ENCODE data around the gene TMEM42. TPM values are rescaled to one million over a fixed set of nuclear protein-coding genes. Genes with fewer than 3 reads are reported as not detected.

The TMEM42 gene
- total and polyA plus RNA-seq, 9 of the 15 experiments (the other 6 are each of a cell fraction or from before 2014, with no cell fraction given): 0.53 to 1.6 (median 0.98) TPM

DNA sequence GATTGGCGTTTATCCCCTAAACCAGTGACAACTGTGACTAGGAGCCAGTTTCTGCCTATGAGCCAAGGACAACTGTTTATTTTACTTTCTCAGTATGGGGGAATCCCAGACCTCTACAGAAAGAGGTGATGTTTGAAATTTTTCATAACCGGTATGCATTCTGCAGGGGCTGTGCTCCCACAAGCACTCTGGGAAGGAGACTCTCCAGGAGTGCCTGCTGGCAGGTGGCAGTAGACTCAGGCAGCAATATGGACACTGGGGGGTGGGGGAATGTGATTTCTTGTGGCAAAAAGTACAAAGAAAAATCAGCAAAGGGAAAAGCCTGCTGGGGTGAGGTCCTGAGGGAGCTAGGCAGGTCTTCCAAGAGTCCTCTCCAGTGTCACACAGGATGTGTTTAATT is 18.6 kb downstream of the TMEM42 start:
- Histone ChIP-seq H3K9me3 (replicated peaks; ENCODE audit: control insufficient read depth, insufficient read depth, low read depth, low read length) (no peaks in the 10 kb centered on the region), H3K9ac (ENCODE audit: insufficient read depth in 1 of 2, low read depth in 2 of 2, low read length in 2 of 2) (no peak overlapping the region), H3K4me1 (replicated peaks in 1 of 2; ENCODE audit: control insufficient read depth in 2 of 2, insufficient read depth in 2 of 2, low read length in 2 of 2) (no peaks in the 10 kb centered on the region), H2AFZ (ENCODE audit: low read depth, low read length) (no peak overlapping the region), H3K4me2 (ENCODE audit: insufficient read depth, low read length) (no peak overlapping the region), H3K79me2 (ENCODE audit: control insufficient read depth, insufficient read depth, low read length) (no peaks in the 10 kb centered on the region), H3K9me1 (ENCODE audit: control insufficient read depth, insufficient read depth, low read length) (no peaks in the 10 kb centered on the region), H4K20me1 (replicated peaks; ENCODE audit: control insufficient read depth, insufficient read depth, low read length) (0 out of 2 replicates have a peak, but pooled peaks cover 5% of the 10 kb centered on the region), H3K4me3 (no peak overlapping the region), H3K27ac (ENCODE audit: extremely low read depth, low read depth, low read length) (no peak overlapping the region), H3K36me3 (ENCODE audit: control insufficient read depth, insufficient read depth, low read length) (no peaks in the 10 kb centered on the region), H3K27me3 (ENCODE audit: control insufficient read depth in 2 of 2, insufficient read depth in 2 of 2, low read length in 2 of 2) (peaks cover 9 to 20% of the 10 kb centered on the region in 2 experiments)
- BruUV-seq (replicated peaks): no TSS peak
- in situ Hi-C loops (cut with MboI): no loop called here
- WGBS (ENCODE audit: insufficient coverage, low coverage, missing lambda C conversion rate): 2% methylated on average over 2 of the region's 2 CpGs
- ChIA-PET CTCF (ENCODE audit: low intra/inter-chr PET ratio) (no interaction called here), POLR2A (no interaction called here)
- no peak for ATAC-seq
- no peak for DNase-seq (ENCODE audit: extremely low read depth in 1 of 4, low spot score in 3 of 4)
- no peak for FAIRE-seq
- no peak for TF ChIP-seq ZBTB7A (IDR thresholded peaks at IDR 0.05; ENCODE audit: borderline replicate concordance, control insufficient read depth, low read depth, low read length)
- intact Hi-C loops (cut with micrococcal nuclease): no loop called here

GRCh38 chr3:44883213-44883955 is 21.7 kb downstream of the TMEM42 start:
- POLR2A ChIA-PET: no interaction called here
- no peaks in the 10 kb centered on the region for H3K79me2 ChIP-seq (ENCODE audit: control insufficient read depth, insufficient read depth, low read length)
- 3% methylated on average over 5 of the region's 5 CpGs for WGBS (ENCODE audit: insufficient coverage, low coverage, missing lambda C conversion rate)
- H3K4me1 ChIP-seq (replicated peaks in 1 of 2; ENCODE audit: control insufficient read depth in 2 of 2, insufficient read depth in 2 of 2, low read length in 2 of 2): no peaks in the 10 kb centered on the region
- H3K9ac ChIP-seq (ENCODE audit: insufficient read depth in 1 of 2, low read depth in 2 of 2, low read length in 2 of 2): no peak overlapping the region
- H3K4me3 ChIP-seq: no peak overlapping the region
- H3K36me3 ChIP-seq (ENCODE audit: control insufficient read depth, insufficient read depth, low read length): no peaks in the 10 kb centered on the region
- in situ Hi-C loops (cut with MboI): no loop called here
- FAIRE-seq (no peak), ATAC-seq (no peak), DNase-seq (ENCODE audit: extremely low read depth in 1 of 4, low spot score in 3 of 4) (no peak)
- H3K27me3 ChIP-seq (ENCODE audit: control insufficient read depth in 2 of 2, insufficient read depth in 2 of 2, low read length in 2 of 2): peaks cover 26 to 45% of the 10 kb centered on the region in 2 experiments
- no peaks in the 10 kb centered on the region for H3K9me1 ChIP-seq (ENCODE audit: control insufficient read depth, insufficient read depth, low read length)
- no peak overlapping the region for H2AFZ ChIP-seq (ENCODE audit: low read depth, low read length)
- peaks cover 5% of the 10 kb centered on the region; the same call in 1 of the 2 replicates for H4K20me1 ChIP-seq (replicated peaks; ENCODE audit: control insufficient read depth, insufficient read depth, low read length)
- CTCF ChIA-PET (ENCODE audit: low intra/inter-chr PET ratio): no interaction called here
- BruUV-seq (replicated peaks): no TSS peak
- H3K27ac ChIP-seq (ENCODE audit: extremely low read depth, low read depth, low read length): no peak overlapping the region
- H3K4me2 ChIP-seq (ENCODE audit: insufficient read depth, low read length): no peak overlapping the region
- no peaks in the 10 kb centered on the region for H3K9me3 ChIP-seq (replicated peaks; ENCODE audit: control insufficient read depth, insufficient read depth, low read depth, low read length)
- intact Hi-C loops (cut with micrococcal nuclease): no loop called here
- TF ChIP-seq, protein P1, sequence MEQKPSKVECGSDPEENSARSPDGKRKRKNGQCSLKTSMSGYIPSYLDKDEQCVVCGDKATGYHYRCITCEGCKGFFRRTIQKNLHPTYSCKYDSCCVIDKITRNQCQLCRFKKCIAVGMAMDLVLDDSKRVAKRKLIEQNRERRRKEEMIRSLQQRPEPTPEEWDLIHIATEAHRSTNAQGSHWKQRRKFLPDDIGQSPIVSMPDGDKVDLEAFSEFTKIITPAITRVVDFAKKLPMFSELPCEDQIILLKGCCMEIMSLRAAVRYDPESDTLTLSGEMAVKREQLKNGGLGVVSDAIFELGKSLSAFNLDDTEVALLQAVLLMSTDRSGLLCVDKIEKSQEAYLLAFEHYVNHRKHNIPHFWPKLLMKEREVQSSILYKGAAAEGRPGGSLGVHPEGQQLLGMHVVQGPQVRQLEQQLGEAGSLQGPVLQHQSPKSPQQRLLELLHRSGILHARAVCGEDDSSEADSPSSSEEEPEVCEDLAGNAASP (IDR thresholded peaks at IDR 0.05): no peak
- TF ChIP-seq MTA2 (IDR thresholded peaks at IDR 0.05; ENCODE audit: low read depth): no peak
- TF ChIP-seq, protein P2, sequence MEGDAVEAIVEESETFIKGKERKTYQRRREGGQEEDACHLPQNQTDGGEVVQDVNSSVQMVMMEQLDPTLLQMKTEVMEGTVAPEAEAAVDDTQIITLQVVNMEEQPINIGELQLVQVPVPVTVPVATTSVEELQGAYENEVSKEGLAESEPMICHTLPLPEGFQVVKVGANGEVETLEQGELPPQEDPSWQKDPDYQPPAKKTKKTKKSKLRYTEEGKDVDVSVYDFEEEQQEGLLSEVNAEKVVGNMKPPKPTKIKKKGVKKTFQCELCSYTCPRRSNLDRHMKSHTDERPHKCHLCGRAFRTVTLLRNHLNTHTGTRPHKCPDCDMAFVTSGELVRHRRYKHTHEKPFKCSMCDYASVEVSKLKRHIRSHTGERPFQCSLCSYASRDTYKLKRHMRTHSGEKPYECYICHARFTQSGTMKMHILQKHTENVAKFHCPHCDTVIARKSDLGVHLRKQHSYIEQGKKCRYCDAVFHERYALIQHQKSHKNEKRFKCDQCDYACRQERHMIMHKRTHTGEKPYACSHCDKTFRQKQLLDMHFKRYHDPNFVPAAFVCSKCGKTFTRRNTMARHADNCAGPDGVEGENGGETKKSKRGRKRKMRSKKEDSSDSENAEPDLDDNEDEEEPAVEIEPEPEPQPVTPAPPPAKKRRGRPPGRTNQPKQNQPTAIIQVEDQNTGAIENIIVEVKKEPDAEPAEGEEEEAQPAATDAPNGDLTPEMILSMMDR (IDR thresholded peaks at IDR 0.05 in 2 of 3, conservative IDR thresholded peaks at IDR 0.05 in 1 of 3; ENCODE audit: insufficient read depth in 2 of 3, low read depth in 1 of 3, low read length in 3 of 3): 0 out of 6 replicates have a peak, but pooled peaks of 2 of the 3 experiments have one; percentile 11 to 24
- no peak for TF ChIP-seq C11orf30 (IDR thresholded peaks at IDR 0.05; ENCODE audit: low read depth)
- peak in 1 of 2 experiments; percentile 29; a peak in 1 of 4 replicates for TF ChIP-seq RAD21 (CRISPR knock-in tag; conservative IDR thresholded peaks at IDR 0.05 in 1 of 2, IDR thresholded peaks at IDR 0.05 in 1 of 2)
- no peak for TF ChIP-seq NR2F6 (CRISPR knock-in tag; IDR thresholded peaks at IDR 0.05)
- TF ChIP-seq HCFC1 (IDR thresholded peaks at IDR 0.05; ENCODE audit: low read depth, low read length): no peak
- TF ChIP-seq E2F3 (CRISPR knock-in tag; IDR thresholded peaks at IDR 0.05): no peak
- no peak for TF ChIP-seq TEAD4 (IDR thresholded peaks at IDR 0.05; ENCODE audit: low read length)
- TF ChIP-seq TEAD4 (CRISPR knock-in tag; IDR thresholded peaks at IDR 0.05; ENCODE audit: borderline replicate concordance): no peak
